GM12878 (cell line): ENCODE results near the gene N4BP2. TPM values are rescaled to one million over a fixed set of nuclear protein-coding genes. Genes with fewer than 3 reads are reported as not detected.

Source experiments
- ATAC-seq: fragments of 200-7000 bp; cut with Tn5 transposase; 3 replicates; pipeline ENCODE4 v1.9.1; 2020; ENCODE audit warnings: mild to moderate bottlenecking, moderate library complexity
- BruUV-seq: library from RNA; stranded (reverse); fragments of 400-500 nt; replicated peaks from 2 replicates; lab custom pipeline; 2021; lab: Mats Ljungman, UMichigan
- CTCF ChIA-PET: fragments of 300-600 bp; sonication (Branson Sonifier 250); formaldehyde crosslinking; extraction: SDS; loops from one replicate; lab custom pipeline; 2021; ENCODE audit warnings: inconsistent platforms; lab: Yijun Ruan, JAX
- POLR2A ChIA-PET: fragments of 350-600 bp; formaldehyde crosslinking; extraction: SDS; loops from one replicate; lab custom pipeline; 2021; ENCODE audit warnings: inconsistent platforms; lab: Charles Lee
- RAD21 ChIA-PET: fragments of 300-600 bp; sonication (Branson Sonifier 250); formaldehyde crosslinking; loops from one replicate; lab custom pipeline; 2023; ENCODE audit warnings: antibody characterized with exemption; ENCODE audit not compliant: unreplicated experiment; lab: Charles Lee
- SMC1A ChIA-PET: fragments of 300-600 bp; sonication (Branson Sonifier 250); formaldehyde crosslinking; loops from one replicate; lab custom pipeline; 2023; ENCODE audit not compliant: unreplicated experiment, uncharacterized antibody; lab: Charles Lee
- DNase-seq: peaks from one replicate; pipeline ENCODE4 v3.0.0-alpha.2; 2011; ENCODE audit warnings: low read depth, low spot score
- FAIRE-seq: peaks from 3 replicates; lab custom pipeline; 2011; peaks lifted over from hg19 to GRCh38; lab: Jason Lieb, UNC
- H2AFZ ChIP-seq: 2 replicates; pipeline ENCODE4 v1.6.0; 2011; ENCODE audit warnings: low read depth, low read length, control low read depth; ENCODE audit not compliant: control insufficient read depth
- H3K27ac ChIP-seq: 2 replicates; pipeline ENCODE4 v1.5.1; 2011; ENCODE audit warnings: control low read depth; ENCODE audit not compliant: control insufficient read depth, insufficient read depth
- H3K27me3 ChIP-seq, 2 experiments: replicated peaks in 1 of 2; 2 replicates each; pipeline versions ENCODE4 v1.6.0 to v1.6.1; 2011; ENCODE audit warnings: low read length in 1 of 2; ENCODE audit not compliant: control insufficient read depth in 2 of 2, insufficient read depth in 2 of 2
- H3K36me3 ChIP-seq, 2 experiments: 2 replicates each; pipeline ENCODE4 v1.5.1; 2011; ENCODE audit warnings: low read length in 1 of 2; ENCODE audit not compliant: control insufficient read depth in 2 of 2, insufficient read depth in 2 of 2
- H3K4me1 ChIP-seq: 2 replicates; pipeline ENCODE4 v1.6.1; 2011; ENCODE audit warnings: mild to moderate bottlenecking, low read length, moderate library complexity, mixed read lengths; ENCODE audit not compliant: control insufficient read depth, insufficient read depth
- H3K4me2 ChIP-seq: 2 replicates; pipeline ENCODE4 v1.6.0; 2011; ENCODE audit warnings: control low read depth; ENCODE audit not compliant: control insufficient read depth, insufficient read depth
- H3K4me3 ChIP-seq: fragments of 200-600 bp; sonication (generic); 2 replicates; pipeline ENCODE4 v1.5.1; 2016
- H3K79me2 ChIP-seq: 2 replicates; pipeline ENCODE4 v1.6.0; 2011; ENCODE audit warnings: low read length; ENCODE audit not compliant: control insufficient read depth, insufficient read depth
- H3K9ac ChIP-seq: 2 replicates; pipeline ENCODE4 v1.8.0; 2011; ENCODE audit warnings: low read length, control low read depth, mixed read lengths; ENCODE audit not compliant: control insufficient read depth, insufficient read depth
- H3K9me3 ChIP-seq: replicated peaks from 3 replicates; pipeline ENCODE4 v1.5.1; 2011; ENCODE audit warnings: mild to moderate bottlenecking, low read length; ENCODE audit not compliant: control insufficient read depth, insufficient read depth
- H4K20me1 ChIP-seq: 2 replicates; pipeline ENCODE4 v1.6.0; 2011; ENCODE audit not compliant: control insufficient read depth, insufficient read depth
- ATF7 ChIP-seq: fragments of 450-650 bp; IDR thresholded peaks from 2 replicates; pipeline ENCODE4 v1.6.1; 2016; ENCODE audit warnings: low read depth, mild to moderate bottlenecking
- BACH1 ChIP-seq: fragments of 450-650 bp; IDR thresholded peaks from 2 replicates; pipeline ENCODE4 v1.6.1; 2017; ENCODE audit warnings: mild to moderate bottlenecking, borderline replicate concordance
- BMI1 ChIP-seq: fragments of 450-650 bp; IDR thresholded peaks from 2 replicates; pipeline ENCODE4 v1.6.1; 2016; ENCODE audit warnings: mild to moderate bottlenecking, moderate library complexity, borderline replicate concordance
- CHD1 ChIP-seq: IDR thresholded peaks from 2 replicates; pipeline ENCODE4 v1.6.1; 2012; ENCODE audit warnings: low read depth, low read length, improper control_type of control experiment
- EED ChIP-seq: sonication (generic); IDR thresholded peaks from 2 replicates; pipeline ENCODE4 v1.6.1; 2016; ENCODE audit warnings: antibody characterized with exemption, low read depth
- ETV6 ChIP-seq, 2 experiments: fragments of 450-650 bp in 1 of 2; IDR thresholded peaks in 1 of 2; conservative IDR thresholded peaks in 1 of 2; 2 replicates each; pipeline ENCODE4 v1.6.1; 2014; ENCODE audit warnings: antibody characterized with exemption in 1 of 2, borderline replicate concordance in 1 of 2, low read depth in 1 of 2, mild to moderate bottlenecking in 1 of 2, moderate library complexity in 1 of 2
- HSF1 ChIP-seq: fragments of 150-350 bp; IDR thresholded peaks from 2 replicates; pipeline ENCODE4 v1.6.1; 2014; ENCODE audit warnings: mild to moderate bottlenecking, low read depth, low read length
- MTA2 ChIP-seq: fragments of 450-650 bp; IDR thresholded peaks from 2 replicates; pipeline ENCODE4 v1.6.1; 2016; ENCODE audit warnings: low read depth, mild to moderate bottlenecking, moderate library complexity
- NFYB ChIP-seq: IDR thresholded peaks from 2 replicates; pipeline ENCODE4 v1.6.1; 2011; ENCODE audit warnings: low read depth, mild to moderate bottlenecking, low read length, improper control_type of control experiment, moderate library complexity; ENCODE audit not compliant: insufficient read depth
- POLR2AphosphoS5 ChIP-seq: IDR thresholded peaks from 2 replicates; pipeline ENCODE4 v1.6.1; 2011; ENCODE audit warnings: mild to moderate bottlenecking, low read length, inconsistent platforms
- RCOR1 ChIP-seq: conservative IDR thresholded peaks from 2 replicates; pipeline ENCODE4 v1.6.1; 2012; ENCODE audit warnings: low read depth, low read length, improper control_type of control experiment
- SIN3A ChIP-seq: IDR thresholded peaks from 2 replicates; pipeline ENCODE4 v1.6.1; 2012; ENCODE audit warnings: low read depth, low read length, improper control_type of control experiment
- SMAD1 ChIP-seq: fragments of 450-650 bp; IDR thresholded peaks from 2 replicates; pipeline ENCODE4 v1.6.1; 2018; ENCODE audit warnings: mild to moderate bottlenecking, low read depth; ENCODE audit not compliant: partially characterized antibody
- SMAD5 ChIP-seq: IDR thresholded peaks from 2 replicates; pipeline ENCODE4 v1.6.1; 2016; ENCODE audit warnings: antibody characterized with exemption, low read depth
- SP1 ChIP-seq: IDR thresholded peaks from one replicate; pipeline ENCODE4 v1.6.1; 2011; ENCODE audit warnings: low read depth, low read length
- SPI1 ChIP-seq: IDR thresholded peaks from 2 replicates; pipeline ENCODE4 v1.6.1; 2011; ENCODE audit warnings: low read depth, mild to moderate bottlenecking, low read length, moderate library complexity, borderline replicate concordance; ENCODE audit not compliant: insufficient read depth
- WGBS: methylation state at CpG from one replicate; pipeline ENCODE4 v1.1.6; 2016; ENCODE audit warnings: low lambda C conversion rate; ENCODE audit not compliant: insufficient replicate concordance, insufficient coverage; ENCODE audit errors: missing lambda C conversion rate; 5-methylcytosine and 5-hydroxymethylcytosine counted together
- in situ Hi-C: fragments of 300-500 bp; cut with MboI; formaldehyde crosslinking; loops from 9 replicates; pipeline ENCODE4 v1.14.3; 2018; ENCODE audit warnings: mixed read lengths
- intact Hi-C: fragments of 100-400 bp; cut with micrococcal nuclease; formaldehyde crosslinking; loops from one replicate; pipeline ENCODE4 v1.14.2; 2022; ENCODE audit not compliant: unreplicated experiment
- polyA plus RNA-seq, 11 experiments: library from polyadenylated mRNA; depleted of rRNA in 4 of 11; unstranded in 6 of 11; stranded (reverse) in 5 of 11; fragments of >200 nt; fragmentation: Nextera tagmentation in 4 of 11; fragmentation: Illumina TruSeq in 1 of 11; extraction: Ambion mirVana in 4 of 11; extraction: Trizol in 1 of 11; gene quantifications; 1 replicate in 1 of 11; 2 replicates in 10 of 11; pipeline versions ENCODE4 v1.2.1 to v1.2.3, GENCODE V29; 2011 to 2016; ENCODE audit warnings: inconsistent platforms in 2 of 11, missing spikeins in 2 of 11, low read depth in 1 of 11
- total RNA-seq, 4 experiments: library from RNA; depleted of rRNA in 3 of 4; stranded (reverse); fragments of >200 nt in 3 of 4; fragmentation: Illumina TruSeq in 1 of 4; extraction: Trizol in 1 of 4; gene quantifications; 2 replicates each; pipeline versions ENCODE4 v1.2.1 to v1.2.3, GENCODE V29; 2013 to 2021
- TF ChIP-seq, protein P1 (sequence below): fragments of 450-650 bp; IDR thresholded peaks from 2 replicates; pipeline ENCODE4 v1.6.1; 2017; ENCODE audit warnings: low read depth, mild to moderate bottlenecking, moderate library complexity

The N4BP2 gene
- total and polyA plus RNA-seq, 10 of the 15 experiments (the other 5 are each of a cell fraction or from before 2014, with no cell fraction given), result 2.3 to 18.7 (median 10.0) TPM

DNA sequence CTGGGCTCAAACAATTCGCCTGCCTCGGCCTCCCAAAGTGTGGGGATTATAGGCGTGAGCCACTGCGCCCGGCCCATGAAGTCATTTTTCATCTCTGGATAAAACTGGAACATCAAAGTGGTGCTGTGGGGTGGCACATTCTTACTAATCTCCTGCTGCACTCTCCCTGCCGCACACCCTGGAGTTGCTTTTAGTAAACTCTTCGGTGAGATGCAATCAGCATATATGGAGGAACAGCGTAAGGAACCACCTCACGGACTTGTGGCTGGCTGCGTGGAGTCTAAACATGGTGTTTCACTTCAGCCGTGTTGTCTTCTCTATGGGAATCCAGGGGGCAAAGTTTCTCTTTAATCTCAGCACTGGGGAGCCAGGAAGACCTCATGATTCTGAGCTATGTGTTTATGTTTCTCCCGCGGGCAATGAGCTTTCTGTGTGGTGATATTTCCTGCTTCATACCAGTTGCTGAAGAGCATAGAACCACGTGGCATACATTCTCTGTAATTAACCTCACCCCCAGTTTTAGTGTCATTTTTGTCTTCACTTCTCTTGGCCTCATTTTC is 138.0 kb downstream of the N4BP2 start (continued):
- TF ChIP-seq EED (peak; percentile 57; the same call in 1 of the 2 replicates), NFYB (0 out of 2 replicates have a peak, but pooled peaks have one; percentile 9), POLR2AphosphoS5 (peak; percentile 92), RCOR1 (no peak), BMI1 (no peak), SMAD5 (peak; percentile 63)
- TF ChIP-seq, protein P1, sequence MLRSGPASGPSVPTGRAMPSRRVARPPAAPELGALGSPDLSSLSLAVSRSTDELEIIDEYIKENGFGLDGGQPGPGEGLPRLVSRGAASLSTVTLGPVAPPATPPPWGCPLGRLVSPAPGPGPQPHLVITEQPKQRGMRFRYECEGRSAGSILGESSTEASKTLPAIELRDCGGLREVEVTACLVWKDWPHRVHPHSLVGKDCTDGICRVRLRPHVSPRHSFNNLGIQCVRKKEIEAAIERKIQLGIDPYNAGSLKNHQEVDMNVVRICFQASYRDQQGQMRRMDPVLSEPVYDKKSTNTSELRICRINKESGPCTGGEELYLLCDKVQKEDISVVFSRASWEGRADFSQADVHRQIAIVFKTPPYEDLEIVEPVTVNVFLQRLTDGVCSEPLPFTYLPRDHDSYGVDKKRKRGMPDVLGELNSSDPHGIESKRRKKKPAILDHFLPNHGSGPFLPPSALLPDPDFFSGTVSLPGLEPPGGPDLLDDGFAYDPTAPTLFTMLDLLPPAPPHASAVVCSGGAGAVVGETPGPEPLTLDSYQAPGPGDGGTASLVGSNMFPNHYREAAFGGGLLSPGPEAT, result no peak; the same call in 1 of the 2 replicates

DNA sequence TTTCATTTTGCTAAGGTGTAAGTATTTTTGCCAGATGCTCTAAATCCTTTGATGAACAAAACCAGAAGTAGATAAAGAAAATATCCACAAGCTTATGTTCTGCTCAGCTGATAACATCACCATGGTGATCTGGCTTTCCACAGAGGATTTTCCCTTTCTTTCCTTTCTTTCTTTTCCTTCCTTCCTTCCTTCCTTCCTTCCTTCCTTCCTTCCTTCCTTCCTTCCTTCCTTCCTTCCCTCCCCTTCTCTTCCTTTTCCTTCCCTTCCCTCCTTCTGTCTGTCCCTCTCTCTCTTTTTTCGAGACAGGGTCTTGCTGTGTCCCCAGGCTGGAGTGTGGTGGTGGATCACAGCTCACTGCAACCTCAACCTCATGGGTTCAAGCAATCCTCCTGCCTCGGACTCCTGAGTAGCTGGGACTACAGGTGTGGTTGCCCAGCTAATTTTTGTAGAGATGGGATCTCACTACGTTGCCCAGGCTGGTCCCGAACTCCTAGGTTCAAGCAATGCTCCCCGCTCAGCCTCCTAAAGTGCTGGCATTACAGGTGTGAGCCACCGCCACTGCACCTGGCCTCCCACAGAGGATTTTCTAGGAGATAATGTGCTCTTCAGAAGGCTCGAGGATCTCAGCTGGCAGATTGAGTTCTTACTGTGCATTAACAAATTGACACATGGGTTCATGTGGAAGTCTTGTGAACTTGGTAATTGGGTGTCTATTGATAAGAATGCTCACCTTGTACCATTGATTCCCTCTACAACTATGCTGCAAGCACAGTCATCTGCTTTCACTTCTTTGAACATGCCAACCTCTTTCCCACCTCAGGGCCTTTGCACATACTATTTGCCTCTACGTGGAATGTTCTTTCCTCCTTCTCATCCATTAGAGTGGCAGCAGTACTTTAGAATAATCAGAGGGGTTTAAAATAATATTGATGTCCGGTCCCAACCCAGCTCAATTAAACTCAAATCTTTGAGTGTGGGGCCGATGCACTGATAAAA is 138.8 kb downstream of the N4BP2 start:
- intact Hi-C loops (loop anchor here (5.0 to 10.0 kb wide), 4 partner anchors 427 to 1151 kb away; no protein-coding TSS in a partner anchor), in situ Hi-C loops (loop anchor here (25.0 kb wide), 1 partner anchor 1383 kb away; the partner anchor contains the start of gene TLR1)
- Histone ChIP-seq H3K36me3 (no peaks in the 10 kb centered on the region; a peak in 1 of 4 replicates), H3K27ac (peak overlapping the region; percentile 92), H3K27me3 (no peaks in the 10 kb centered on the region), H2AFZ (no peak overlapping the region), H3K9ac (peak overlapping the region; percentile 99), H3K4me1 (no peaks in the 10 kb centered on the region; the same call in 1 of the 2 replicates), H4K20me1 (no peaks in the 10 kb centered on the region), H3K79me2 (peaks cover 100% of the 10 kb centered on the region), H3K4me3 (peak overlapping the region; percentile 88), H3K4me2 (peak overlapping the region; percentile 91), H3K9me3 (no peaks in the 10 kb centered on the region)
- FAIRE-seq (no peak), ATAC-seq (no peak), DNase-seq (no peak)
- POLR2A ChIA-PET, result interaction anchor here (0.5 to 12.0 kb wide), 18 partner anchors 11 to 571 kb away, joined by 3 to 214 read pairs (median 6); partner anchors contain the start of gene N4BP2
- no TSS peak for BruUV-seq
- SMC1A ChIA-PET, result interaction anchor here (0.8 to 20.3 kb wide), 18 partner anchors 9 to 137 kb away, joined by 3 to 374 read pairs (median 4); no protein-coding TSS in a partner anchor
- RAD21 ChIA-PET, result interaction anchor here (0.9 to 18.0 kb wide), 14 partner anchors 8 to 139 kb away, joined by 3 to 356 read pairs (median 9); partner anchors contain the start of gene N4BP2
- 6% methylated on average over 10 of the region's 10 CpGs for WGBS
- CTCF ChIA-PET, result interaction anchor here (0.6 to 4.8 kb wide), 10 partner anchors 10 to 155 kb away, joined by 3 to 34 read pairs (median 6); no protein-coding TSS in a partner anchor
- TF ChIP-seq HSF1, result no peak
- no peak for TF ChIP-seq SPI1
- TF ChIP-seq POLR2AphosphoS5, result no peak
- TF ChIP-seq SP1, result no peak
- TF ChIP-seq SMAD1, result peak; percentile 24
- peak in 1 of 2 experiments; percentile 97; a peak in 2 of 4 replicates for TF ChIP-seq ETV6 (conservative IDR thresholded peaks at IDR 0.05 in 1 of 2, IDR thresholded peaks at IDR 0.05 in 1 of 2; ENCODE audit: borderline replicate concordance in 1 of 2, low read depth in 1 of 2)
- TF ChIP-seq MTA2, result 0 out of 2 replicates have a peak, but pooled peaks have one; percentile 54
- TF ChIP-seq SIN3A, result peak; percentile 73
- peak; percentile 69 for TF ChIP-seq CHD1
- peak; percentile 43; the same call in 1 of the 2 replicates for TF ChIP-seq BACH1
- TF ChIP-seq ATF7, result 0 out of 2 replicates have a peak, but pooled peaks have one; percentile 13
